ENCODE measurements around the gene ABCA4. TPM values are rescaled to one million over a fixed set of nuclear protein-coding genes. Genes with fewer than 3 reads are reported as not detected.
"Not testable (repeated sequence)": the region's sequence is repeated elsewhere in the genome, so short reads cannot be mapped to it uniquely, and the experiment has no call there.

The ABCA4 gene
- total and polyA plus RNA-seq, 4 donors, result 0.49 to 31.5 (median 2.3) TPM

DNA sequence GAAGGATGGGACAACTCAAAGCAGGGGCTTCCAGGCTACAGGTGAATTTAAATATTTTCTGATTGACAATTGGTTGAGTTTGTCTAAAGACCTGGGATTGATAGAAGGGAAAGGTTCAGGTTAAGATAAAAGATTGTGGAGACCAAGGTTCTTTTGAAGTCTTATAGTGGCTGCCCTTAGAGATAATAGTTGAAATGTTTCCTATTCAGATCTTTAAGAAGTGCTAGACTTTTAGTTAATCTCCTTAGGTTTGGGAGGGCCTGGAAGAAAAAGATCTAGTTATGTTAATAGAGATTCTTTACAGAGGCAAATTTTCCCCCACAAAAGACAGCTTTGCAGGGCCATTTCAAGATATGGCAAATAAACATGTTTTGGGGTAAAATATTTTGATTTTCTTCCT lies 28.2 kb upstream of the ABCA4 start:
- H3K27ac ChIP-seq (ENCODE audit: low read depth, low read length); DNase-seq (ENCODE audit: low read depth in 4 of 6, low spot score in 6 of 6); H3K9me3 ChIP-seq (ENCODE audit: control insufficient read depth, insufficient read depth, low read length); H3K27me3 ChIP-seq (ENCODE audit: control insufficient read depth, insufficient read depth, low read length); H3K36me3 ChIP-seq (ENCODE audit: control insufficient read depth, insufficient read depth, low read length); H3K4me3 ChIP-seq (ENCODE audit: low read depth, low read length); H3K4me1 ChIP-seq (ENCODE audit: control insufficient read depth, insufficient read depth, low read length): not testable (repeated sequence)

GRCh38 chr1:94146273-94146672 lies 25.3 kb upstream of the ABCA4 start:
- 77% methylated on average over 2 of the region's 5 CpGs for WGBS (ENCODE audit: insufficient coverage)
- H3K4me1 ChIP-seq (ENCODE audit: control insufficient read depth, insufficient read depth, low read length), result no peaks in the 10 kb centered on the region
- no peak overlapping the region for H3K27ac ChIP-seq (ENCODE audit: low read depth, low read length)
- no peaks in the 10 kb centered on the region for H3K36me3 ChIP-seq (ENCODE audit: control insufficient read depth, insufficient read depth, low read length)
- no peaks in the 10 kb centered on the region for H3K27me3 ChIP-seq (ENCODE audit: control insufficient read depth, insufficient read depth, low read length)
- H3K9me3 ChIP-seq (ENCODE audit: control insufficient read depth, insufficient read depth, low read length), result no peaks in the 10 kb centered on the region
- no peak overlapping the region for H3K4me3 ChIP-seq (ENCODE audit: low read depth, low read length)
- no peak for DNase-seq (ENCODE audit: low read depth in 4 of 6, low spot score in 6 of 6)

DNA sequence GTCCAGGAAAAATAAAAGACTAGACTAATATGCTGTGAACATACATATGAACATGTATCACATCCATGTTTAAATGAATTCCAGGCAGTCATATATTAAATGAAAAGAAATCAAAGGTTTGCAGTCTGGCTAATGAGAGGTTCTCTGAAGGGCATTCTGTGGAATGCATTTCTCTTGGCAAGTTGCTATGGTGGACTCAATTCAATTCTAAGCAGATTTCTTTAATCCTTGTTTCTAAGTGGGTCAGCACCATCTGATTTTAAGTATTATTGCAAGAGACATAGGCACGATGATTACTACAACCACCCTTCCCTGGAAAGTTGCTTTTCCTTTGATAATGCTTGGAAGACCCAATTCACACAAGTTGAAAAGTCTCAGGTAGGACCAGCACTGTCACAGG lies 23.9 kb upstream of the ABCA4 start:
- no peak overlapping the region for H3K27ac ChIP-seq (ENCODE audit: low read depth, low read length)
- no peak overlapping the region for H3K4me3 ChIP-seq (ENCODE audit: low read depth, low read length)
- H3K27me3 ChIP-seq (ENCODE audit: control insufficient read depth, insufficient read depth, low read length), result no peaks in the 10 kb centered on the region
- H3K9me3 ChIP-seq (ENCODE audit: control insufficient read depth, insufficient read depth, low read length), result no peaks in the 10 kb centered on the region
- no peaks in the 10 kb centered on the region for H3K36me3 ChIP-seq (ENCODE audit: control insufficient read depth, insufficient read depth, low read length)
- no peak for DNase-seq (ENCODE audit: low read depth in 4 of 6, low spot score in 6 of 6)
- H3K4me1 ChIP-seq (ENCODE audit: control insufficient read depth, insufficient read depth, low read length), result no peaks in the 10 kb centered on the region
- no CpG with 5 or more reads among the region's 1 CpG for WGBS (ENCODE audit: insufficient coverage)

- Histone ChIP-seq H3K4me3 (ENCODE audit: low read depth, low read length) (no peak overlapping the region), H3K4me1 (ENCODE audit: control insufficient read depth, insufficient read depth, low read length) (no peaks in the 10 kb centered on the region), H3K27ac (ENCODE audit: low read depth, low read length) (no peak overlapping the region), H3K9me3 (ENCODE audit: control insufficient read depth, insufficient read depth, low read length) (no peaks in the 10 kb centered on the region), H3K36me3 (ENCODE audit: control insufficient read depth, insufficient read depth, low read length) (no peaks in the 10 kb centered on the region), H3K27me3 (ENCODE audit: control insufficient read depth, insufficient read depth, low read length) (no peaks in the 10 kb centered on the region)
- no peak for DNase-seq (ENCODE audit: low read depth in 4 of 6, low spot score in 6 of 6)
Observed at GRCh38 chr1:94143809-94144176, 22.8 kb upstream of the ABCA4 start.

DNA sequence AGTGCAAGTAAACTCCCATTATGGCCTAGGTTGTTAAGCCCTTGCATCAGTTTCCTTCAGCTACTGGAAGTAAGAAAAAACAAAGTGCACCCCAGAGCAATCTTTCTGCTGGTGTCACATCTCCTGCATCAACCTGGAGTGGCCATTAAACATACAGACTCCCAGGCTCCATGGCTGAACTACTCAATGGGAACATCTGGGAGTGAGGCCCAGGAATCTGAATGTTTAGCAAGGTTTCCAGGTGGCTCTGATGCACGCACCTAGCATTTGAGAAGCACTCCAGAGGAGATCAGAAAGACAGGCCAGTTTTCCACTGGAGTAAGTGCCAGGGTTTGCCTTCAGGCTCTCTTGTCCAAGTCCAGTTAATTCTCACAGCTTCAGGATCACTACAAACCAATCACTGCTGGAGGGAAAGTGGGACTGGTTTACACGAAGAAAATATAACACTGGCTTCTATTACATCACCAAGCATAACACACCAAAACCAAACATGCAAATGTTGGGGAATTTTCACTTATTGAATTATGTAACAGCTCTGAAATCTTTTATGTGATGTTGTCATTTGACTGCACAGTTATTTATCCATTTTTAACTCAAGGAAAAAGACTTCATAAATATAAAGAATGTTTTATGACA lies 22.3 kb upstream of the ABCA4 start:
- no peak for DNase-seq (ENCODE audit: low read depth in 4 of 6, low spot score in 6 of 6)
- WGBS (ENCODE audit: insufficient coverage), result 90% methylated on average over 1 of the region's 2 CpGs
- no peak overlapping the region for H3K4me3 ChIP-seq (ENCODE audit: low read depth, low read length)

GRCh38 chr1:94142583-94142982 lies 21.6 kb upstream of the ABCA4 start:
- no peak for DNase-seq (ENCODE audit: low read depth in 4 of 6, low spot score in 6 of 6)
- Histone ChIP-seq H3K27me3 (ENCODE audit: control insufficient read depth, insufficient read depth, low read length) (no peaks in the 10 kb centered on the region), H3K4me1 (ENCODE audit: control insufficient read depth, insufficient read depth, low read length) (no peaks in the 10 kb centered on the region), H3K9me3 (ENCODE audit: control insufficient read depth, insufficient read depth, low read length) (no peaks in the 10 kb centered on the region), H3K36me3 (ENCODE audit: control insufficient read depth, insufficient read depth, low read length) (no peaks in the 10 kb centered on the region), H3K27ac (ENCODE audit: low read depth, low read length) (no peak overlapping the region), H3K4me3 (ENCODE audit: low read depth, low read length) (no peak overlapping the region)
- WGBS (ENCODE audit: insufficient coverage), result 90% methylated on average over 2 of the region's 2 CpGs

More for the DNA sequence above, 22.3 kb upstream of the ABCA4 start:
- Histone ChIP-seq H3K27me3 (ENCODE audit: control insufficient read depth, insufficient read depth, low read length) (no peaks in the 10 kb centered on the region), H3K27ac (ENCODE audit: low read depth, low read length) (no peak overlapping the region), H3K36me3 (ENCODE audit: control insufficient read depth, insufficient read depth, low read length) (no peaks in the 10 kb centered on the region), H3K4me1 (ENCODE audit: control insufficient read depth, insufficient read depth, low read length) (no peaks in the 10 kb centered on the region), H3K9me3 (ENCODE audit: control insufficient read depth, insufficient read depth, low read length) (no peaks in the 10 kb centered on the region)

DNA sequence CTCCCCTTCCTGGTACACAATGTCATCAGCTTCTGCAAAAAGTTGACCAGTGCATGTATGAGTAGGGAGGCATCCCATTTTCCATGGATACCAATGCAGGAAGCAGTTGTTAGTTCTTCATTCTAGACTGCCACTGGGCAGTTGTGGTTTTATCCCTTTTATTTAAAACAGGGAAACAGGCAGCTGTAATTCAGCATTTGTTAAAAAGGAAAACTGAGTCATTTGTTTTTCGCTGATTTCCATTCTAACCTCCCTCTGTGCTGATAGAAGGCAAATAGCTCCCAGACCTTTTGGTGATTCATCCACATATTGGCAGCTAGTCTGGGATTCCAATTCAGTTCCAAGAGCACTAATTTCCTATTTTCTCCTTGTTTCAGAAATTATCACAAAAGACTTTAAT lies 21.1 kb upstream of the ABCA4 start:
- 60% methylated on average over 1 of the region's 1 CpG for WGBS (ENCODE audit: insufficient coverage)
- no peaks in the 10 kb centered on the region for H3K27me3 ChIP-seq (ENCODE audit: control insufficient read depth, insufficient read depth, low read length)
- H3K9me3 ChIP-seq (ENCODE audit: control insufficient read depth, insufficient read depth, low read length), result no peaks in the 10 kb centered on the region
- H3K4me3 ChIP-seq (ENCODE audit: low read depth, low read length), result no peak overlapping the region
- no peak overlapping the region for H3K27ac ChIP-seq (ENCODE audit: low read depth, low read length)
- no peaks in the 10 kb centered on the region for H3K36me3 ChIP-seq (ENCODE audit: control insufficient read depth, insufficient read depth, low read length)
- no peaks in the 10 kb centered on the region for H3K4me1 ChIP-seq (ENCODE audit: control insufficient read depth, insufficient read depth, low read length)
- DNase-seq (ENCODE audit: low read depth in 4 of 6, low spot score in 6 of 6), result no peak

DNA sequence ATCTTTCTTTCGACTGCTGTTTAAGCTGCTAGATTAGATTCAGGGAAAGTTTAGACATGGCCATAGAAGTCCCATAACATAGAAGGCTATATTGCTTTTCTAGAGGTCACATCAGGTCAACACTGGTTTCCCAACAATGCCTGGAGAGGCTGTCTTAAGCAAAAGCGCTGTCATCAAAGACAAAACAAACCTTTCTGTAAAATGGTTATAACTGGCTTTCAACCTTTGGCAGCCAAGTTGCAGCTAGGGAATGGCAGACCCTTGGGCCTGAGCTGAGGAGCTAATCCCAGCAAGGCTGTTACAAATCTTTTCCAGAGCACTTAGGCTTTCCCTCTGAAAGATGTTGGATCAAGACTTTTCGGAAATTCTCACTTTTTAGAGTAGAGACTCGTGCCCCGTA lies 11.2 kb upstream of the ABCA4 start:
- no peak overlapping the region for H3K27ac ChIP-seq (ENCODE audit: low read depth, low read length)
- 87% methylated on average over 3 of the region's 5 CpGs for WGBS (ENCODE audit: insufficient coverage)
- no peak overlapping the region for H3K4me3 ChIP-seq (ENCODE audit: low read depth, low read length)
- H3K27me3 ChIP-seq (ENCODE audit: control insufficient read depth, insufficient read depth, low read length), result no peaks in the 10 kb centered on the region
- H3K9me3 ChIP-seq (ENCODE audit: control insufficient read depth, insufficient read depth, low read length), result peaks cover 1% of the 10 kb centered on the region
- no peaks in the 10 kb centered on the region for H3K4me1 ChIP-seq (ENCODE audit: control insufficient read depth, insufficient read depth, low read length)
- H3K36me3 ChIP-seq (ENCODE audit: control insufficient read depth, insufficient read depth, low read length), result no peaks in the 10 kb centered on the region
- DNase-seq (ENCODE audit: low read depth in 4 of 6, low spot score in 6 of 6), result no peak

GRCh38 chr1:94130851-94131595 lies 10.1 kb upstream of the ABCA4 start:
- peaks cover 1% of the 10 kb centered on the region for H3K9me3 ChIP-seq (ENCODE audit: control insufficient read depth, insufficient read depth, low read length)
- no peaks in the 10 kb centered on the region for H3K36me3 ChIP-seq (ENCODE audit: control insufficient read depth, insufficient read depth, low read length)
- no peak overlapping the region for H3K27ac ChIP-seq (ENCODE audit: low read depth, low read length)
- no peak overlapping the region for H3K4me3 ChIP-seq (ENCODE audit: low read depth, low read length)
- H3K4me1 ChIP-seq (ENCODE audit: control insufficient read depth, insufficient read depth, low read length), result no peaks in the 10 kb centered on the region
- H3K27me3 ChIP-seq (ENCODE audit: control insufficient read depth, insufficient read depth, low read length), result no peaks in the 10 kb centered on the region
- WGBS (ENCODE audit: insufficient coverage), result 76% methylated on average over 3 of the region's 8 CpGs
- no peak for DNase-seq (ENCODE audit: low read depth in 4 of 6, low spot score in 6 of 6)

DNA sequence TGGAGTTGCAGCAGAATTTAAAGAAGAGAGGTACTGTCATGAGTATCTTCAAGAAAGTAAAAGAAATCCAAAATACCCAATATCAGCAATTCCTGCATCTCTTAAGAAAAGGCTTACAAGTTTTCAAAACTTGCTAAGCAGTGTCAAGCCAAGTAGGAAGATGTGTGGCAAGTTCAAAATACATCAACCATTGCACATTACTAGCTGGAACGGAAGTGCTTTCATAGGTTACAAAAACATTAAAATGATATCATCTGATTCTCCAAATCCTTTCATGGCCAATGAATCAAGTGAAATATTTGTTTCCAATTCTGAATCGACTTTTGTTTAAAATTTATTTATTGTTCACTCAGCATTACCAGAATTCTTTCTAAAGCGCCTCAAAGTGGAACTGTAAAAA lies 5.7 kb upstream of the ABCA4 start:
- no CpG with 5 or more reads among the region's 3 CpGs for WGBS (ENCODE audit: insufficient coverage)
- no peak for DNase-seq (ENCODE audit: low read depth in 4 of 6, low spot score in 6 of 6)
- Histone ChIP-seq H3K4me1 (ENCODE audit: control insufficient read depth, insufficient read depth, low read length) (no peaks in the 10 kb centered on the region), H3K27me3 (ENCODE audit: control insufficient read depth, insufficient read depth, low read length) (no peaks in the 10 kb centered on the region), H3K36me3 (ENCODE audit: control insufficient read depth, insufficient read depth, low read length) (no peaks in the 10 kb centered on the region), H3K27ac (ENCODE audit: low read depth, low read length) (no peak overlapping the region), H3K4me3 (ENCODE audit: low read depth, low read length) (no peak overlapping the region), H3K9me3 (ENCODE audit: control insufficient read depth, insufficient read depth, low read length) (no peaks in the 10 kb centered on the region)
